Kidney epithelial cell (primary cell): ENCODE results near the gene SYCE1. TPM values are rescaled to one million over a fixed set of nuclear protein-coding genes. Genes with fewer than 3 reads are reported as not detected.
"Not testable (repeated sequence)": the region's sequence is repeated elsewhere in the genome, so short reads cannot be mapped to it uniquely, and the experiment has no call there.

Experiments
- DNase-seq: peaks from one replicate; pipeline ENCODE4 v3.0.0-alpha.2; 2010; ENCODE audit warnings: low read depth
- H3K27me3 ChIP-seq: 2 replicates; pipeline ENCODE4 v1.6.0; 2011; ENCODE audit warnings: low read length; ENCODE audit not compliant: control insufficient read depth, insufficient read depth
- H3K36me3 ChIP-seq: 2 replicates; pipeline ENCODE4 v1.5.1; 2011; ENCODE audit warnings: low read length; ENCODE audit not compliant: control insufficient read depth, insufficient read depth
- H3K4me3 ChIP-seq: 2 replicates; pipeline ENCODE4 v1.5.1; 2011; ENCODE audit warnings: low read depth, mild to moderate bottlenecking, control low read depth, low read length
- total RNA-seq: library from RNA; depleted of rRNA; stranded (reverse); fragments of >200 nt; gene quantifications from 2 replicates; pipeline ENCODE4 v1.2.3, GENCODE V29; 2015
- TF ChIP-seq, protein P1 (sequence below): IDR thresholded peaks from 2 replicates; pipeline ENCODE4 v1.5.1; 2011; ENCODE audit warnings: mild to moderate bottlenecking, moderate library complexity, low read length, control low read depth, inconsistent platforms; ENCODE audit not compliant: insufficient read depth, poor library complexity, severe bottlenecking

SYCE1 gene
- total RNA-seq, 1 donor from 2014 or later: 0.50 TPM

DNA sequence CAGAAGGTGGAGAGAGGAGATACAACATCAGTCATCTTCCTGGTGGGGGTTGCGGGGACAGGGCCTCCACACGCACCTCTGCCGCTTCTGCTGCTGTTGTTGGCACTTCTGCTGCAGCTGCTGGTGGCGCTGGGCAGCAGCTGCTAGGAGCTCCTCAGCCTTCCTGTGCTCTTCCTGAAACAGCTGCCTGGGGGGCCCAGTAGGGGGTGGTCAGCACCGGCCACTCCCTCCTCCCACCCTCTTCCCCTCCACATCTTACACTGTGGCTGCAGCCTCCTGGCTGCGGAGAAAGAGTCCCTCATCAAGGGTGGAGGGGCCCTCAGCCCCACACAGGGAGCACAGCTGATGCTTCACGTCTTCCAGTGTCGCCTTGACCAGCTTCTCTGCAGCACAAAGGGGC lies 9.9 kb downstream of the SYCE1 start:
- no peak for DNase-seq
- no peak overlapping the region for H3K4me3 ChIP-seq
- TF ChIP-seq, protein P1, sequence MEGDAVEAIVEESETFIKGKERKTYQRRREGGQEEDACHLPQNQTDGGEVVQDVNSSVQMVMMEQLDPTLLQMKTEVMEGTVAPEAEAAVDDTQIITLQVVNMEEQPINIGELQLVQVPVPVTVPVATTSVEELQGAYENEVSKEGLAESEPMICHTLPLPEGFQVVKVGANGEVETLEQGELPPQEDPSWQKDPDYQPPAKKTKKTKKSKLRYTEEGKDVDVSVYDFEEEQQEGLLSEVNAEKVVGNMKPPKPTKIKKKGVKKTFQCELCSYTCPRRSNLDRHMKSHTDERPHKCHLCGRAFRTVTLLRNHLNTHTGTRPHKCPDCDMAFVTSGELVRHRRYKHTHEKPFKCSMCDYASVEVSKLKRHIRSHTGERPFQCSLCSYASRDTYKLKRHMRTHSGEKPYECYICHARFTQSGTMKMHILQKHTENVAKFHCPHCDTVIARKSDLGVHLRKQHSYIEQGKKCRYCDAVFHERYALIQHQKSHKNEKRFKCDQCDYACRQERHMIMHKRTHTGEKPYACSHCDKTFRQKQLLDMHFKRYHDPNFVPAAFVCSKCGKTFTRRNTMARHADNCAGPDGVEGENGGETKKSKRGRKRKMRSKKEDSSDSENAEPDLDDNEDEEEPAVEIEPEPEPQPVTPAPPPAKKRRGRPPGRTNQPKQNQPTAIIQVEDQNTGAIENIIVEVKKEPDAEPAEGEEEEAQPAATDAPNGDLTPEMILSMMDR: no peak

DNA sequence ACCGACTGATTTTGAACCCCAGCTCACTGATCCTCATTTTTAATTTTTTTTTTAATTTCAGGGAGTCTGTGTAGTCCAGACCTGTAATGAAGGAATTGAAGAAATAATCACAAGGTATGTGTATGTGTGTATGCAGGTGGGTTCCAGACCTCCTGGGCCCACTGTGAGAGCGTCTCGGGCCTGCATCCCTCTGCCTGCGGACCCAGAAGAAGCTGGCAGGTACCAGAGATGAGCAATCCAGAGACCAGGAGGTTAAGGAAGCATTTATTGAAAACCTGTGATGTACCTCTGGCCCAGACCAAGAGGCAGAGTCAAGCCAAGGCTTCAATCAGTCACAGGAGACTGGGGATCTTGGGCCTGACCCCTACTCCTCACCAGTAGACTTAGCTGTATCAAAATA lies 10.8 kb downstream of the SYCE1 start:
- no peak for DNase-seq
- H3K36me3 ChIP-seq: no peaks in the 10 kb centered on the region
- H3K27me3 ChIP-seq: no peaks in the 10 kb centered on the region
- TF ChIP-seq, protein P1: no peak
- no peak overlapping the region for H3K4me3 ChIP-seq

More for the DNA sequence above, 9.9 kb downstream of the SYCE1 start:
- Histone ChIP-seq H3K36me3 (no peaks in the 10 kb centered on the region), H3K27me3 (no peaks in the 10 kb centered on the region)

DNA sequence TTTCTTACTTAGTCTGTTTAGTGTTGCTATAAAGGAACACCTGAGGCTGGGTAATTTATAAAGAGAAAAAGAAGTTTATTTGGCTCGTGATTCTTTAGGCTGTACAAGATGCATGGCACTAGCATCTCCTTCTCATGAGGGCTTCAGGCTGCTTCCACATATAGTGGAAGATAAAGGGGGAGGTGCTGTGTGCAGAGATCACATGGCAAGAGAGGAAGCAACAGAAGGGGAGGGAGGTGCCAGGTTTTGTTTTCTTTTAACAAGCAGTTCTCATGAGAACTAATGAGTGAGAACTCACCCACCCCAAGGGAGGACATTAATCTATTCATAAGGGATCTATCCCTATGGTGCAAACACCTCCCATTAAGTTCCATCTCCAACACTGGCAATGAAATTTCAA lies 20.9 kb downstream of the SYCE1 start:
- no peaks in the 10 kb centered on the region for H3K36me3 ChIP-seq
- no peak for DNase-seq
- TF ChIP-seq, protein P1: no peak

DNA sequence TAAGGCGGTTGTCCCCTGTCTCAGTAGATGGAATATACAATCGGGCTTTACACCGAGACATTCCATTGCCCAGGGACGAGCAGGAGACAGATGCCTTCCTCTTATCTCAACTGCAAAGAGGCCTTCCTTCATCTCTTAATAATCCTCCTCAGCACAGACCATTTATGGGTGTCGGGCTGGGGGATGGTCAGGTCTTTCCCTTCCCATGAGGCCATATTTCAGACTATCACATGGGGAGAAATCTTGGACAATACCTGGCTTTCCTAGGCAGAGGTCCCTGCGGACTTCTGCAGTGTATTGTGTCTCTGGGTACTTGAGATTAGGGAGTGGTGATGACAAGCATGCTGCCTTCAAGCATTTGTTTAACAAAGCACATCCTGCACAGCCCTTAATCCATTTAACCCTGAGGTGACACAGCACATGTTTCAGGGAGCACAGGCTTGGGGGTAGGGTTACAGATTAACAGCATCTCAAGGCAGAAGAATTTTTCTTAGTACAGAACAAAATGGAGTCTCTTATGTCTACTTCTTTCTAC lies 23.9 kb downstream of the SYCE1 start:
- not testable (repeated sequence) for H3K4me3 ChIP-seq, H3K36me3 ChIP-seq, H3K27me3 ChIP-seq, DNase-seq

More for the DNA sequence above, 20.9 kb downstream of the SYCE1 start:
- Histone ChIP-seq H3K27me3 (no peaks in the 10 kb centered on the region), H3K4me3 (no peak overlapping the region)

DNA sequence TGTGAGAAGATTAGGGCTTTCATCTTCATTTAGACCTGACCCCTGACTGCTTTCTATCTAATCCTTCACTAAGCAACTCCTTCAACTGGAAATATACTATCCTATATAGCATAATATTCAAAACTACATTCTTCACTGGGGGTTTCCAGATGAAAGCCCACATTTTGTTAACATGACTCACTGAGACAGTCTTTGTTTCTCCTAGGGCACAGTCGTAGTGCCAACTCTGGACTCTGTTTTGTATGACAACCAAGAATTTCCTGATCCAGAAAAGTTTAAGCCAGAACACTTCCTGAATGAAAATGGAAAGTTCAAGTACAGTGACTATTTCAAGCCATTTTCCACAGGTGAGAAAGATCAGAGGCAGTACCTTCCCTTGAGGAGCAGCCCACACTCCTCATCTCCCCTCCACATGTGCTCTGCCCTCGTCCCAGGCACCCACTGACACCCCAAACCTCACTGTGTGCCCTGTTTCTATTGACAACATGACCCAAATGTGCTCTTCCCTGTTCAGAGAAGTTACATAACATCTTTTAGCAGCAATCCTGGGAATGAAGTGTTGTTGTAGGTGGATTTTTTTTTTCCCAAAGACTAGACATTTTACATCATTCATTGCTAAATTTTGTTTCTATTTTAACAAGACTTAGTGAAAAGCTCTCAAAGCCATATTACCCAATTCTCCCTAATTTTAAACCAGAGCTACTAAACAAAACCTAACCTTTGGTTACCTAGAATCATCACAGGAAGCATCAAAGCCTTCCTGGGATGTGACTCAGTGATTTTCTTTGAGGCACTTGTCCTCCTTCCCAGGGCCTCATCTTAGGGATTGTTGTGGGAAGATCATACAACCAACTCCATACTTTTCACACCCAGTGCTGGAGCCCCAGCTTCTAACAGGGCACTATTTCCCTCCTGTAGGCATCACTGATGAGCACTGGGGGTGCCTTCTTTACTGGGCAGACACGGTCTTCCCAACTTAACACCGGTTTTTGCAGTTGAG lies 27.5 kb downstream of the SYCE1 start:
- TF ChIP-seq, protein P1: no peak
- no peak for DNase-seq

DNA sequence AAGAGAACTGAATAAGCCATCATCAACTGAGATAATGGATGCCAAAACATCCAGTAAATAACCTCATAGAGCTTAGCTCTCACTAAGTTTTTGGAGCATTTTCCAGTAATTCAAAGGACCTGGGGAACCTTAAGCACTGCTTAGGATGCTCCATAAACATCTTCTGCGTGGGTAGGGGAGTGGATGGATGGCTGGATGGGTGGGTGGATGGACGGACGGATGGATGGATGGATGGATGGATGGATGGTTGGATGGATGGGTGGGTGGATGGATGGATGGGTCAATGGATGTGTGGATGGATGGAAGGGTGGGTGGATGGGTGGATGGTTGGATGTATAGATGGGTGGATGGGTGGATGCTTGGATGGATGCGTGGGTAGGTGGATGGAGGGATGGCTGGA lies 29.2 kb downstream of the SYCE1 start:
- DNase-seq: no peak
- TF ChIP-seq, protein P1: no peak
- Histone ChIP-seq H3K36me3 (no peaks in the 10 kb centered on the region), H3K4me3 (no peak overlapping the region), H3K27me3 (no peaks in the 10 kb centered on the region)

More for the DNA sequence above, 27.5 kb downstream of the SYCE1 start:
- Histone ChIP-seq H3K4me3 (no peak overlapping the region), H3K27me3 (no peaks in the 10 kb centered on the region), H3K36me3 (no peaks in the 10 kb centered on the region)
